Measurements from ENCODE around the gene ITPR2. TPM values are rescaled to one million over a fixed set of nuclear protein-coding genes. Genes with fewer than 3 reads are reported as not detected.

The ITPR2 gene
- total and polyA plus RNA-seq, 2 of the 8 experiments (the other 6 are each of a cell fraction or from before 2014, with no cell fraction given): 4.1 to 48.3 TPM

DNA sequence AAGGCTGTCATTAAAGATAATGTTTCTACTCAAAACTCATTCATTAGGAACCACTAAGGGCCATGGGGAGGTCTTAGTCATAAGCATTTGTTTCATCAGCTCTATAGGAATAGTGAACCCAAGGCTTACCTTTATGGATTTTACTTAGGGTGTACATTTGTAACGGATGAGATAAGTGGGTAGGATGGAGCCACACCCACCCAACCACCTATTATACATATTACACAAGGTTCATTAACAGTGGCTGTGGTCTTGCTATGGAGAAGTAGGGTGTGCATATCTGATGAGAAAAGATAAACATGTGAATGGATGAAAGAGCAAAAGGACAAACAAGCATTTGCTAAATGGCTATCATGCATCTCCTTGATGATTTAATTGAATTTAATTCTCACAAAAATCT, 39.6 kb upstream of the ITPR2 start:
- POLR2A ChIA-PET (ENCODE audit: partially characterized antibody): no interaction called here
- Histone ChIP-seq H3K14ac (ENCODE audit: insufficient read length) (no peak overlapping the region), H3K27me3 (replicated peaks in 1 of 4; ENCODE audit: control insufficient read depth in 3 of 4, extremely low read depth in 1 of 4, insufficient read depth in 3 of 4, low read length in 3 of 4) (0 out of 7 replicates have a peak, but pooled peaks cover 0 to 2% (median 0%) of the 10 kb centered on the region in 4 experiments), H2AK5ac (ENCODE audit: low read depth, low read length) (no peak overlapping the region), H3K79me2 (ENCODE audit: control insufficient read depth in 1 of 2, insufficient read depth in 2 of 2, low read length in 2 of 2) (no peaks in the 10 kb centered on the region), H3K4me2 (ENCODE audit: insufficient read depth in 1 of 2, low read depth in 2 of 2, low read length in 2 of 2) (no peak overlapping the region), H3K4me1 (replicated peaks in 1 of 4; ENCODE audit: control insufficient read depth in 3 of 4, insufficient read depth in 4 of 4, low read length in 3 of 4) (no peaks in the 10 kb centered on the region), H3K18ac (ENCODE audit: extremely low read depth, low read length) (no peak overlapping the region), H4K91ac (replicated peaks; ENCODE audit: insufficient read length, low read length) (no peak overlapping the region), H4K8ac (ENCODE audit: extremely low read depth, insufficient read depth, low read length) (no peak overlapping the region), H3K9ac (replicated peaks in 1 of 4; ENCODE audit: extremely low read depth in 1 of 4, low read depth in 3 of 4, low read length in 3 of 4) (no peak overlapping the region), H3K23ac (ENCODE audit: insufficient read length) (no peak overlapping the region), H4K5ac (ENCODE audit: insufficient read length, low read depth, low read length) (no peak overlapping the region), H2BK120ac (replicated peaks; ENCODE audit: low read depth, low read length) (no peak overlapping the region), H2BK12ac (ENCODE audit: low read depth, low read length) (no peak overlapping the region), H3K56ac (replicated peaks; ENCODE audit: insufficient read length, low read depth, low read length) (no peak overlapping the region), H2BK20ac (ENCODE audit: low read length) (no peak overlapping the region), H2AFZ (ENCODE audit: low read length) (no peak overlapping the region), H3K36me3 (ENCODE audit: control insufficient read depth in 2 of 4, insufficient read depth in 4 of 4, low read length in 3 of 4) (no peaks in the 10 kb centered on the region), H3K4me3 (ENCODE audit: extremely low read depth in 1 of 4, insufficient read depth in 2 of 4, low read depth in 3 of 4, low read length in 4 of 4) (no peak overlapping the region), H4K20me1 (replicated peaks in 1 of 2; ENCODE audit: control insufficient read depth in 1 of 2, insufficient read depth in 2 of 2, low read length in 2 of 2) (no peaks in the 10 kb centered on the region), H2BK15ac (ENCODE audit: low read length) (no peak overlapping the region), H3K79me1 (ENCODE audit: low read depth, low read length) (no peaks in the 10 kb centered on the region), H3K9me3 (ENCODE audit: insufficient read depth in 2 of 2, low read depth in 1 of 2, low read length in 1 of 2) (no peaks in the 10 kb centered on the region), H3K27ac (ENCODE audit: low read depth, low read length) (no peak overlapping the region), H2BK5ac (ENCODE audit: low read depth, low read length) (no peak overlapping the region), H3K4ac (replicated peaks; ENCODE audit: insufficient read length, low read depth, low read length) (no peak overlapping the region), H3K23me2 (ENCODE audit: low read depth, low read length) (no peaks in the 10 kb centered on the region)
- 85% methylated on average over 1 of the region's 1 CpG; no CpG with 5 or more reads in 1 of the 2 experiments for WGBS, 2 experiments (ENCODE audit: extremely low coverage in 1 of 2, insufficient coverage in 1 of 2, insufficient read length in 1 of 2, insufficient replicate concordance in 2 of 2, low coverage in 1 of 2, low lambda C conversion rate in 2 of 2, missing lambda C conversion rate in 1 of 2)
- FAIRE-seq (no peak), DNase-seq (ENCODE audit: low read depth in 1 of 2, low spot score in 2 of 2) (no peak)
- CTCF ChIA-PET (ENCODE audit: partially characterized antibody): no interaction called here
- no peak for TF ChIP-seq CREB1 (IDR thresholded peaks at IDR 0.05)
- TF ChIP-seq, protein P1, sequence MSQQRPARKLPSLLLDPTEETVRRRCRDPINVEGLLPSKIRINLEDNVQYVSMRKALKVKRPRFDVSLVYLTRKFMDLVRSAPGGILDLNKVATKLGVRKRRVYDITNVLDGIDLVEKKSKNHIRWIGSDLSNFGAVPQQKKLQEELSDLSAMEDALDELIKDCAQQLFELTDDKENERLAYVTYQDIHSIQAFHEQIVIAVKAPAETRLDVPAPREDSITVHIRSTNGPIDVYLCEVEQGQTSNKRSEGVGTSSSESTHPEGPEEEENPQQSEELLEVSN (IDR thresholded peaks at IDR 0.05): no peak
